ENCODE measurements around the gene ZNF107.

DNA sequence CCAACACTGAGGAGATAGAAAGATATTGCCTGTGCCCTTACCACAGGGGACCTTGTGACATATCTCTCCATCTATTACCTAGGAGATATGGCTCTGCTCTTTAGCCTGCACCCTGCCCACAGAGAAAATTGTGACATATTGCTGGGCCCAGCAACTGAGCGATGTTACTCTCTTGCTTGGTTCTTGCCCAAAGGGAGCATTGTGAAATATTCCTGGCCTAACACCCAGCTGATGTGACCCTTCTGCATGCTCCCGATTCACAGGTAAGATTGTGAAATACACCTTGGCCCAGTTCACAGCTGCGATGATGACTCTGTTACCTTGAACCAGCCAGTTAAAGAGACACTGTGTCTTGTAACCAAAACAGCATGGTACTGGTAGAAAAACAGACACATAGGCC, 37.2 kb upstream of the ZNF107 start:
- no peak for TF ChIP-seq EZH2phosphoT487 (IDR thresholded peaks at IDR 0.05; ENCODE audit: borderline replicate concordance, low read depth, low read length)
- TF ChIP-seq, protein P1, sequence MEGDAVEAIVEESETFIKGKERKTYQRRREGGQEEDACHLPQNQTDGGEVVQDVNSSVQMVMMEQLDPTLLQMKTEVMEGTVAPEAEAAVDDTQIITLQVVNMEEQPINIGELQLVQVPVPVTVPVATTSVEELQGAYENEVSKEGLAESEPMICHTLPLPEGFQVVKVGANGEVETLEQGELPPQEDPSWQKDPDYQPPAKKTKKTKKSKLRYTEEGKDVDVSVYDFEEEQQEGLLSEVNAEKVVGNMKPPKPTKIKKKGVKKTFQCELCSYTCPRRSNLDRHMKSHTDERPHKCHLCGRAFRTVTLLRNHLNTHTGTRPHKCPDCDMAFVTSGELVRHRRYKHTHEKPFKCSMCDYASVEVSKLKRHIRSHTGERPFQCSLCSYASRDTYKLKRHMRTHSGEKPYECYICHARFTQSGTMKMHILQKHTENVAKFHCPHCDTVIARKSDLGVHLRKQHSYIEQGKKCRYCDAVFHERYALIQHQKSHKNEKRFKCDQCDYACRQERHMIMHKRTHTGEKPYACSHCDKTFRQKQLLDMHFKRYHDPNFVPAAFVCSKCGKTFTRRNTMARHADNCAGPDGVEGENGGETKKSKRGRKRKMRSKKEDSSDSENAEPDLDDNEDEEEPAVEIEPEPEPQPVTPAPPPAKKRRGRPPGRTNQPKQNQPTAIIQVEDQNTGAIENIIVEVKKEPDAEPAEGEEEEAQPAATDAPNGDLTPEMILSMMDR (conservative IDR thresholded peaks at IDR 0.05; ENCODE audit: low read length) = no peak

Data from OCI-LY7 (cell line).